K562 (cell line): Measurements from ENCODE around the gene PIK3CA. TPM values are rescaled to one million over a fixed set of nuclear protein-coding genes. Genes with fewer than 3 reads are reported as not detected.

ENCODE experiments used
- ATAC-seq: fragments of 200-7000 bp; cut with Tn5 transposase; 3 replicates; pipeline ENCODE4 v1.9.1; 2020; ENCODE audit warnings: moderate library complexity
- BruUV-seq: library from RNA; stranded (reverse); fragments of 400-500 nt; replicated peaks from 2 replicates; lab custom pipeline; 2021; lab: Mats Ljungman, UMichigan
- CTCF ChIA-PET: fragments of 300-600 bp; formaldehyde crosslinking; extraction: SDS; loops from one replicate; lab custom pipeline; 2021; ENCODE audit warnings: low intra/inter-chr PET ratio; lab: Yijun Ruan, JAX
- POLR2A ChIA-PET: fragments of 300-600, 350-650 bp; sonication (Branson Sonifier 250); formaldehyde crosslinking; extraction: SDS; loops from one replicate; lab custom pipeline; 2021; ENCODE audit warnings: antibody characterized with exemption, inconsistent platforms; lab: Yijun Ruan, JAX
- DNase-seq, 4 experiments: peaks; one replicate each; pipeline versions ENCODE4 v3.0.0 to v3.0.0-alpha.2; 2011 to 2018; ENCODE audit warnings: low spot score in 3 of 4, mixed read lengths in 3 of 4; ENCODE audit errors: extremely low read depth in 1 of 4
- FAIRE-seq: peaks from 2 replicates; lab custom pipeline; 2011; peaks lifted over from hg19 to GRCh38; lab: Jason Lieb, UNC
- H2AFZ ChIP-seq: 2 replicates; pipeline ENCODE4 v1.6.0; 2011; ENCODE audit warnings: low read depth, low read length, control low read depth, inconsistent platforms
- H3K27ac ChIP-seq: fragments of 200-600 bp; 3 replicates; pipeline ENCODE4 v1.8.0; 2011; ENCODE audit warnings: low read depth, mild to moderate bottlenecking, control low read depth, inconsistent platforms, low read length, moderate library complexity, mixed read lengths; ENCODE audit errors: extremely low read depth
- H3K27me3 ChIP-seq, 2 experiments: fragments of 300-600 bp in 1 of 2; 2 replicates in 1 of 2; 3 replicates in 1 of 2; pipeline versions ENCODE4 v1.6.0 to v1.8.0; 2011; ENCODE audit warnings: inconsistent platforms in 2 of 2, low read length in 2 of 2, mild to moderate bottlenecking in 1 of 2, mixed read lengths in 1 of 2, moderate library complexity in 1 of 2; ENCODE audit not compliant: control insufficient read depth in 2 of 2, insufficient read depth in 2 of 2
- H3K36me3 ChIP-seq: fragments of 300-600 bp; 3 replicates; pipeline ENCODE4 v1.8.0; 2011; ENCODE audit warnings: mild to moderate bottlenecking, low read length, inconsistent platforms; ENCODE audit not compliant: control insufficient read depth, insufficient read depth
- H3K4me1 ChIP-seq, 2 experiments: fragments of 200-600 bp in 1 of 2; replicated peaks in 1 of 2; 2 replicates in 1 of 2; 3 replicates in 1 of 2; pipeline versions ENCODE4 v1.5.1 to v1.8.0; 2011; ENCODE audit warnings: inconsistent platforms in 2 of 2, low read length in 2 of 2, mild to moderate bottlenecking in 1 of 2, mixed read lengths in 1 of 2, moderate library complexity in 1 of 2; ENCODE audit not compliant: control insufficient read depth in 2 of 2, insufficient read depth in 2 of 2
- H3K4me2 ChIP-seq: 2 replicates; pipeline ENCODE4 v1.6.1; 2011; ENCODE audit warnings: low read length, control low read depth, inconsistent platforms, mixed read lengths; ENCODE audit not compliant: insufficient read depth
- H3K4me3 ChIP-seq: fragments of 200-600 bp; sonication (generic), shearing (Covaris generic); 2 replicates; pipeline ENCODE4 v1.5.1; 2016; ENCODE audit warnings: control low read depth, inconsistent platforms
- H3K79me2 ChIP-seq: fragments of 200-600 bp; 3 replicates; pipeline ENCODE4 v1.8.0; 2011; ENCODE audit warnings: low read length, inconsistent platforms; ENCODE audit not compliant: control insufficient read depth, insufficient read depth
- H3K9ac ChIP-seq, 2 experiments: 2 replicates each; pipeline versions ENCODE4 v1.6.0 to v1.6.1; 2011; ENCODE audit warnings: low read depth in 2 of 2, low read length in 2 of 2, control low read depth in 1 of 2, inconsistent platforms in 1 of 2, mild to moderate bottlenecking in 1 of 2, mixed read lengths in 1 of 2; ENCODE audit not compliant: insufficient read depth in 1 of 2
- H3K9me1 ChIP-seq: one replicate; pipeline ENCODE4 v1.6.0; 2011; ENCODE audit warnings: inconsistent platforms, mild to moderate bottlenecking, low read length, moderate library complexity; ENCODE audit not compliant: control insufficient read depth, insufficient read depth
- H3K9me3 ChIP-seq: replicated peaks from 2 replicates; pipeline ENCODE4 v1.5.1; 2011; ENCODE audit warnings: low read depth, low read length, inconsistent platforms; ENCODE audit not compliant: control insufficient read depth, insufficient read depth
- H4K20me1 ChIP-seq: replicated peaks from 2 replicates; pipeline ENCODE4 v1.6.1; 2011; ENCODE audit warnings: low read length, inconsistent platforms, mixed read lengths; ENCODE audit not compliant: control insufficient read depth, insufficient read depth
- CEBPG ChIP-seq, 3 experiments: fragments of 200-800 bp in 1 of 3; sonication (Bioruptor generic) in 1 of 3; sonication (generic) in 1 of 3; formaldehyde crosslinking in 1 of 3; IDR thresholded peaks in 2 of 3; conservative IDR thresholded peaks in 1 of 3; 2 replicates each; pipeline versions ENCODE4 v1.6.1 to v1.8.0; 2016 to 2022; ENCODE audit warnings: missing compliant biosample characterization in 2 of 3, missing genetic modification characterization in 2 of 3, mild to moderate bottlenecking in 1 of 3, missing genetic modification reagents in 1 of 3
- CTBP1 ChIP-seq: fragments of 450-650 bp; IDR thresholded peaks from 2 replicates; pipeline ENCODE4 v1.6.1; 2016; ENCODE audit warnings: borderline replicate concordance
- KAT8 ChIP-seq: fragments of 450-650 bp; IDR thresholded peaks from 2 replicates; pipeline ENCODE4 v1.6.1; 2016; ENCODE audit warnings: low read depth, mild to moderate bottlenecking
- MAZ ChIP-seq, 2 experiments: fragments of 450-650 bp in 1 of 2; sonication (generic) in 1 of 2; formaldehyde crosslinking; IDR thresholded peaks in 1 of 2; conservative IDR thresholded peaks in 1 of 2; 2 replicates each; pipeline versions ENCODE4 v1.4.0 to v1.5.0; 2020; ENCODE audit warnings: mild to moderate bottlenecking in 1 of 2, missing genetic modification reagents in 1 of 2
- PHF8 ChIP-seq: fragments of 200-600 bp; sonication (generic); IDR thresholded peaks from 2 replicates; pipeline ENCODE4 v1.6.1; 2012; ENCODE audit warnings: mixed run types, mild to moderate bottlenecking, inconsistent platforms, low read length, moderate library complexity, borderline replicate concordance
- POLR3G ChIP-seq: IDR thresholded peaks from 2 replicates; pipeline ENCODE4 v1.6.1; 2011; ENCODE audit not compliant: insufficient read length, insufficient replicate concordance; ENCODE audit errors: extremely low read depth
- TARDBP ChIP-seq: fragments of 450-650 bp; IDR thresholded peaks from 2 replicates; pipeline ENCODE4 v1.6.1; 2016
- YY1 ChIP-seq, 3 experiments: IDR thresholded peaks; 2 replicates each; pipeline ENCODE4 v1.6.1; 2011; ENCODE audit warnings: low read length in 2 of 3, mild to moderate bottlenecking in 2 of 3, moderate library complexity in 2 of 3, borderline replicate concordance in 1 of 3, control low read depth in 1 of 3, low read depth in 1 of 3; ENCODE audit not compliant: insufficient read depth in 3 of 3, insufficient replicate concordance in 2 of 3, control insufficient read depth in 1 of 3, insufficient read length in 1 of 3; ENCODE audit errors: extremely low read depth in 1 of 3
- WGBS: fragments of 100-300 bp; shearing (Covaris generic); methylation state at CpG from one replicate; pipeline ENCODE4 v1.1.6; 2016; ENCODE audit warnings: low coverage, mixed read lengths; ENCODE audit not compliant: insufficient coverage; ENCODE audit errors: missing lambda C conversion rate; 5-methylcytosine and 5-hydroxymethylcytosine counted together
- in situ Hi-C: fragments of 300-500 bp; cut with MboI; formaldehyde crosslinking; loops from 4 replicates; pipeline ENCODE4 v1.15.0; 2018; ENCODE audit warnings: inconsistent platforms, mixed read lengths
- intact Hi-C: fragments of 100-400 bp; cut with micrococcal nuclease; formaldehyde crosslinking; loops from 2 replicates; pipeline ENCODE4 v1.14.2; 2022
- polyA plus RNA-seq, 8 experiments: library from polyadenylated mRNA; depleted of rRNA in 4 of 8; stranded (reverse) in 5 of 8; unstranded in 3 of 8; fragments of >200 nt; fragmentation: Nextera tagmentation in 2 of 8; fragmentation: Illumina TruSeq in 1 of 8; extraction: Ambion mirVana in 2 of 8; extraction: Trizol in 1 of 8; gene quantifications; 2 replicates each; pipeline versions ENCODE4 v1.2.1 to v1.2.3, GENCODE V29; 2011 to 2014; ENCODE audit warnings: inconsistent platforms in 1 of 8, missing spikeins in 1 of 8
- total RNA-seq, 7 experiments: library from RNA; depleted of rRNA in 6 of 7; stranded (reverse); fragments of >200 nt in 6 of 7; fragmentation: Illumina TruSeq in 2 of 7; extraction: Trizol in 2 of 7; gene quantifications; 2 replicates each; pipeline versions ENCODE4 v1.2.1 to v1.2.3, GENCODE V29; 2011 to 2021; ENCODE audit warnings: low replicate concordance in 1 of 7
- TF ChIP-seq, protein P1 (sequence below): sonication (generic); formaldehyde crosslinking; IDR thresholded peaks from 2 replicates; pipeline ENCODE4 v1.8.0; 2022; ENCODE audit warnings: missing genetic modification reagents, mild to moderate bottlenecking, moderate library complexity, borderline replicate concordance
- TF ChIP-seq, protein P2 (sequence below), 3 experiments: fragments of 200-800 bp in 1 of 3; sonication (Bioruptor generic) in 1 of 3; sonication (generic) in 1 of 3; formaldehyde crosslinking in 1 of 3; IDR thresholded peaks; 2 replicates each; pipeline versions ENCODE4 v1.6.1 to v1.8.0; 2016 to 2022; ENCODE audit warnings: mild to moderate bottlenecking in 2 of 3, missing compliant biosample characterization in 2 of 3, missing genetic modification characterization in 2 of 3, missing genetic modification reagents in 1 of 3
- TF ChIP-seq, protein P3 (sequence below): fragments of 250-450 bp; sonication (Bioruptor Pico); IDR thresholded peaks from 2 replicates; pipeline ENCODE4 v1.9.0; 2021; ENCODE audit warnings: mild to moderate bottlenecking, inconsistent platforms

PIK3CA gene
- total and polyA plus RNA-seq, 9 of the 15 experiments (the other 6 are each of a cell fraction or from before 2014, with no cell fraction given): 3.8 to 19.4 (median 10.8) TPM

DNA sequence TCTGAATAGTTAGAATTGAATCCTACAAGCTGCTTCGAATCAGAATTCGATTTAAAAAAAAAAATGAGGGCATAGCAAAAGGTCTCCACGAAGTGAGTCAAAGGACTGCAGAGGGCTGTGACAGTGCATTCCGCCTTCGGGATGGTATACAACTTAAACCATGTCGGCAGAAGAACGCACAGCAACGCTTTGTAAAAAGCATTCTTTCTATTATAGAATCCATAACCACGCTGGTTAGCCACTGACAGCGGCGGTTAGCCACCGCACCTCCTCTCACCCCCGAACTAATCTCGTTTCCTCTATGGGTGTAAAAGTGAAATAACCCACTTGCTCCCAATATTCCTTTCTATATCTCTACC, 664 bp upstream of the PIK3CA start (continued):
- no peak for TF ChIP-seq CEBPG (CRISPR knock-in tag; IDR thresholded peaks at IDR 0.05)
- no peak; a peak in 1 of 4 replicates for TF ChIP-seq CEBPG (tag; conservative IDR thresholded peaks at IDR 0.05 in 1 of 2, IDR thresholded peaks at IDR 0.05 in 1 of 2)
- peak; percentile 41; the same call in 1 of the 2 replicates for TF ChIP-seq KAT8
- TF ChIP-seq, protein P1, sequence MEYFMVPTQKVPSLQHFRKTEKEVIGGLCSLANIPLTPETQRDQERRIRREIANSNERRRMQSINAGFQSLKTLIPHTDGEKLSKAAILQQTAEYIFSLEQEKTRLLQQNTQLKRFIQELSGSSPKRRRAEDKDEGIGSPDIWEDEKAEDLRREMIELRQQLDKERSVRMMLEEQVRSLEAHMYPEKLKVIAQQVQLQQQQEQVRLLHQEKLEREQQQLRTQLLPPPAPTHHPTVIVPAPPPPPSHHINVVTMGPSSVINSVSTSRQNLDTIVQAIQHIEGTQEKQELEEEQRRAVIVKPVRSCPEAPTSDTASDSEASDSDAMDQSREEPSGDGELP (CRISPR knock-in tag): no peak
- no peak for TF ChIP-seq POLR3G
- no peak for TF ChIP-seq TARDBP
- TF ChIP-seq, all 486 proteins: peak for 29

DNA sequence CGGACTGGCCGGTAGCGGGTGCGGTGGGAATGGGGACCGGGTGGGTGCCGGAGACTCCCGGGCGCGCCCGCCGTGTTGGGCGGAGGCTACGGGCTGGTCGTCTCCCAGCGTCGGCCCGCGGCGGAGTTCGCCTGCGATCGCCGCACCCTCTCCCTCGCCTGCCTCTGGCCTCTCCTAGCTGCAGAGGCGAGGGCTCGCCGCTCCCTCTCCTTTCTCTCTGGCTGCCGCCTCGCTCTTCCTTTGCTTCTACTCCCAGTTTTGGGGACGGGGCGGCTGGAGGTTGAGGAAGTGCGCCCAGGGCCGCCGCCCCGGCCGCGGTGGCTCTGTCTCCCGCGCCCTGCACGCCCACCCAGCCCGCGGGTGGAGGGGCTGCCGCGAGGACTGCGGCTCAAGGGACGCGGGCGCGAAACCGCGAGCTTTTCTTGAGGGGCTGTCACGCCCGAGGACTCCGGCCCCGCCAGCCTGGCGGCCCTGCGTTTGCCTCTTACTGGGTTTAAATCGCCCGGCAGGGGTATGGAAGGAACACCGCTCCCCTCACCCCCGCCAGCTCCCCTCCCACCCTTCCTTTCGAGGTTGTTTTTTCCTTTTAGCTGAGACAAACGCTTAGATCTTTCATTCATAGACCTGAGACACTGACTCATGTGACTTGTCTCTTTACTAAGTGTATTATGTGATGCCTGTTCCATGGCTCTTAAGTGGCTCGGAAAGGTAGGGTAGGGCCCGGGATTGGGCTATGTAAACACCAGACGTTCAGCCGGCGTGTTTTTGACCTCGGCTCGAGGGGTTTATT, 654 bp downstream of the PIK3CA start:
- H3K9me1 ChIP-seq: no peaks in the 10 kb centered on the region
- WGBS: under 1% methylated on average over 36 of the region's 70 CpGs
- CTCF ChIA-PET: no interaction called here
- H3K36me3 ChIP-seq: no peaks in the 10 kb centered on the region
- FAIRE-seq (peak; percentile 55), ATAC-seq (peak; percentile 74), DNase-seq (peak; percentile 32 to 62 (median 46))
- in situ Hi-C loops (loop anchor here (5.0 kb wide), 1 partner anchor 173 kb away; the partner anchor contains the start of gene ZNF639), intact Hi-C loops (loop anchor here (2.0 to 5.0 kb wide), 3 partner anchors 77 to 153 kb away; partner anchors contain the start of gene ZMAT3)
- peak overlapping the region; percentile 79 for H2AFZ ChIP-seq
- peak overlapping the region; percentile 97 for H3K4me2 ChIP-seq
- H3K9ac ChIP-seq: peak overlapping the region; percentile 85 to 99
- peak overlapping the region; percentile 90 for H3K27ac ChIP-seq
- H3K4me3 ChIP-seq: peak overlapping the region; percentile 95
- H3K9me3 ChIP-seq: no peaks in the 10 kb centered on the region
- H3K27me3 ChIP-seq: no peaks in the 10 kb centered on the region
- H4K20me1 ChIP-seq: peaks cover 11% of the 10 kb centered on the region; the same call in 1 of the 2 replicates
- H3K4me1 ChIP-seq: peaks cover 5 to 14% of the 10 kb centered on the region in 2 experiments; a peak in 3 of 5 replicates
- POLR2A ChIA-PET: interaction anchor here (0.6 to 1.6 kb wide), 9 partner anchors 10 to 338 kb away, joined by 3 to 5 read pairs (median 3); no protein-coding TSS in a partner anchor
- H3K79me2 ChIP-seq: peaks cover 55% of the 10 kb centered on the region
- no TSS peak for BruUV-seq
- TF ChIP-seq, protein P2, sequence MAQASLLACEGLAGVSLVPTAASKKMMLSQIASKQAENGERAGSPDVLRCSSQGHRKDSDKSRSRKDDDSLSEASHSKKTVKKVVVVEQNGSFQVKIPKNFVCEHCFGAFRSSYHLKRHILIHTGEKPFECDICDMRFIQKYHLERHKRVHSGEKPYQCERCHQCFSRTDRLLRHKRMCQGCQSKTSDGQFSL (CRISPR knock-in tag; IDR thresholded peaks at IDR 0.05): peak; percentile 25; the same call in 1 of the 2 replicates
- TF ChIP-seq, protein P2 (tag; IDR thresholded peaks at IDR 0.05): no peak
- TF ChIP-seq YY1 (IDR thresholded peaks at IDR 0.05; ENCODE audit: borderline replicate concordance in 1 of 3, control insufficient read depth in 1 of 3, extremely low read depth in 1 of 3, insufficient read depth in 3 of 3, insufficient read length in 1 of 3, insufficient replicate concordance in 2 of 3, low read depth in 1 of 3, low read length in 2 of 3) (peak in 1 of 3 experiments; percentile 9), CTBP1 (peak; percentile 11; the same call in 1 of the 2 replicates), MAZ (CRISPR knock-in tag; conservative IDR thresholded peaks at IDR 0.05 in 1 of 2, IDR thresholded peaks at IDR 0.05 in 1 of 2) (peak in 1 of 2 experiments; percentile 16; a peak in 1 of 4 replicates), PHF8 (peak; percentile 42; the same call in 1 of the 2 replicates)
- TF ChIP-seq, protein P3, sequence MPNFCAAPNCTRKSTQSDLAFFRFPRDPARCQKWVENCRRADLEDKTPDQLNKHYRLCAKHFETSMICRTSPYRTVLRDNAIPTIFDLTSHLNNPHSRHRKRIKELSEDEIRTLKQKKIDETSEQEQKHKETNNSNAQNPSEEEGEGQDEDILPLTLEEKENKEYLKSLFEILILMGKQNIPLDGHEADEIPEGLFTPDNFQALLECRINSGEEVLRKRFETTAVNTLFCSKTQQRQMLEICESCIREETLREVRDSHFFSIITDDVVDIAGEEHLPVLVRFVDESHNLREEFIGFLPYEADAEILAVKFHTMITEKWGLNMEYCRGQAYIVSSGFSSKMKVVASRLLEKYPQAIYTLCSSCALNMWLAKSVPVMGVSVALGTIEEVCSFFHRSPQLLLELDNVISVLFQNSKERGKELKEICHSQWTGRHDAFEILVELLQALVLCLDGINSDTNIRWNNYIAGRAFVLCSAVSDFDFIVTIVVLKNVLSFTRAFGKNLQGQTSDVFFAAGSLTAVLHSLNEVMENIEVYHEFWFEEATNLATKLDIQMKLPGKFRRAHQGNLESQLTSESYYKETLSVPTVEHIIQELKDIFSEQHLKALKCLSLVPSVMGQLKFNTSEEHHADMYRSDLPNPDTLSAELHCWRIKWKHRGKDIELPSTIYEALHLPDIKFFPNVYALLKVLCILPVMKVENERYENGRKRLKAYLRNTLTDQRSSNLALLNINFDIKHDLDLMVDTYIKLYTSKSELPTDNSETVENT (CRISPR knock-in tag): 0 out of 2 replicates have a peak, but pooled peaks have one; percentile 55
